GM12801 (cell line): ENCODE measurements around the gene PDCD4.

Experiments
- CTCF ChIP-seq: IDR thresholded peaks from one replicate; pipeline ENCODE4 v1.5.1; 2011; ENCODE audit warnings: control low read depth; ENCODE audit not compliant: insufficient read length; ENCODE audit errors: extremely low read depth

PDCD4 gene

DNA sequence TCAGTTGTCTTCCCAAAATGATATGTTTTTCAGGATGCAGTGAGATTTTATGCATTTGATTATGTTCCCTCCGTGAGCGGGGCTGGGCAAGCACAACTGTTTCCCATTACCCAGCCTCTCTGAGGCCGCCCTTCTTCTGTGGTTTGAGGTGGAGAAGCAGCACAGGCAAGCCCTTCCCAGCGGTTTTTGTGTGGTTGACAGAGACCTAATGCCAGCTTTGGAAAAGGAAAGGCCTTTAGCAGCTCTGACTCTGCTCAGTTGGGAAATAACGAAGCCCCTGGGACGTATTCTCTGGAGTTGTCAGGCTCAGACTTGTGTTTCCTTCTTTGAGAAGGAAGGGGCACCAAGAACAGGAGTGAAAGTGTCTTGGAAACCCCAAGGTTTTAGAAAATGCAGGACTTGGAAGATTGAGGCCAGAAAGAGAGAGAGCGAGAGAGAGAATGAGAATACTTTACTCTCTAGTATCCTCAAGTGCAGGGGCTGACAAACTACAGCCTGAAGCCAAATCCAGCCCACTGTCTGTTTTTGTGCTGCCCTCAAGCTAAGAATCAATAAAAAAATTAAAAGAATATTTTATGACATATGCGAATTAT, 20.6 kb upstream of the PDCD4 start:
- TF ChIP-seq CTCF = no peak

DNA sequence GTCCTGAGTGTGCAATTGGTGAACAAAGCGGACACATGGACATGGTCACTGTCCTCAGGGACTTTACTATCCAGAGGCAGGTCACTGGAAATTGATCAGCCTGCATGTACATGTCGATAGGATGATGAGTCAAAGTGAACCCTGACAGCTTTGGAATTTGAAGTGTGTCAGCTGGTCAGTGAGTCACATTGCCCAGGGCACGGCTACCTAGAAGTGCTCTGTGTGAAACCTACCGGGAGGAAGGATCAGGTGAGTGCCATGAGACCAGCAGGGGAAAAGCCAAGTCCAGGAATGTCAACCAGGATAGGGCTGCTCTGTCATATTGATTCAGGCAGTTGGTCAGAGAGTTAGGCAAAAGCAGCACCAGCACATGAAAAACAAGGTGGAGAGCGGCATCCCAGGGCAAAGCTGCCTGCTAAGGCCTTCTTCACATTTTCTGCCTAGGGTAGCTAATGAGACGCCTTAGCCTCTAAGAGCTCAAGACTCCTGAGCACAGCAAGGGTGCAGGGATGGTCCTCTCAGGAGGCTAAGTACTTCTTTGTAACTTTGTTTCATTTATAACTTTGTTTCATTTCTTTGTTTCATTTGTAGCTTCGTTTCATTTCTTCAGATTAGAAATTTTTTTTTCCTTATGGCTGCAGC, 19.4 kb upstream of the PDCD4 start:
- no peak for TF ChIP-seq CTCF

DNA sequence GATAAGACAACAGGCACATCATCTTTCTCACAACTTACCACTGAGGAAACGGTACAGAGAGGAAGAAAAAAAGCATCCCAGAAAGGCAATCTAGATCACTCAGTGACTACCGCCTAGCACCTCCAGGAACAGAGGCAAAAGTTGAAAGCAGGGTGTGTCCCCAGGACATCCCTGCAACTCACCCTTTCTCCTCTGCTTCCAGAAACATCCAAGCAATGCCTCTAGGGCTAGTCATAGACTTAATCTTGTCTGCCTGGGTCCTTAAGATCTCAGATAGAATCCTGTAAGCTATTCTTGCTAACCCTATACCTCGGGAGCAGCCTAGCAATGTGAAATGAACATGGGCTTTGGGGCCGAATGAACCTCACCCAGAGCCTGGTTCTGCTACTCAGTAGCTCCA, 18.8 kb upstream of the PDCD4 start:
- TF ChIP-seq CTCF = no peak

DNA sequence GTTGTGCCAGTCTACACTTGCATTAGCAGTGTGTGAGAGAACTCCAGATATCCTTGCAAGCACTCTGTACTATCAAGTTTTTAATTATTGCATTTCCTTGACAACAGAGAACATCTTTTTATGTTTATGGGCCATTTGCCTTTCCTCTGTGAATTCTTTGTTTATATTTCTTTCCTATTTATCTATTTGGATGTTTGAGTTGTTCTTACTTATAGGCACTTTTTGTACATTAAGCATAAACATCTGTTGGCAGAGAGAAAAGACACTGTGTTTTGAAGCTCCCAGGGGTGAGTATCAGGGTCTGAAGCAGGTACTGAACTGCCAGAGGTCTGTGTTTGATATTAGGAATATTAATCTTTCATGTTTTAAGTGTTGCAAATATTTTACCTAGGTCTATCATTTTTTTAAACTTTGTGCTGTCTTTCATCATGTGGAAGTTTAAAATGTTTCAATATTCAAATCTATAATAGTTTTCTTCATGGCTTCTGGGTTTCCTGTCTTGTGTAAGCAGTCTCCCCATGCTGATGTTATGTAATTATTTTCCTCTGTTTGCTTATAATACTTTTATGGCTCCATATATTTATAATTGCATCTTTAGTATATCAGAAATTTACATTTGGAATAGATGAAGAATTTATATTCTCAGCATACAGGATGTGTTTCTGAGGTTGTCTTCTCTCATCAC, 17.7 kb upstream of the PDCD4 start:
- TF ChIP-seq CTCF = no peak

DNA sequence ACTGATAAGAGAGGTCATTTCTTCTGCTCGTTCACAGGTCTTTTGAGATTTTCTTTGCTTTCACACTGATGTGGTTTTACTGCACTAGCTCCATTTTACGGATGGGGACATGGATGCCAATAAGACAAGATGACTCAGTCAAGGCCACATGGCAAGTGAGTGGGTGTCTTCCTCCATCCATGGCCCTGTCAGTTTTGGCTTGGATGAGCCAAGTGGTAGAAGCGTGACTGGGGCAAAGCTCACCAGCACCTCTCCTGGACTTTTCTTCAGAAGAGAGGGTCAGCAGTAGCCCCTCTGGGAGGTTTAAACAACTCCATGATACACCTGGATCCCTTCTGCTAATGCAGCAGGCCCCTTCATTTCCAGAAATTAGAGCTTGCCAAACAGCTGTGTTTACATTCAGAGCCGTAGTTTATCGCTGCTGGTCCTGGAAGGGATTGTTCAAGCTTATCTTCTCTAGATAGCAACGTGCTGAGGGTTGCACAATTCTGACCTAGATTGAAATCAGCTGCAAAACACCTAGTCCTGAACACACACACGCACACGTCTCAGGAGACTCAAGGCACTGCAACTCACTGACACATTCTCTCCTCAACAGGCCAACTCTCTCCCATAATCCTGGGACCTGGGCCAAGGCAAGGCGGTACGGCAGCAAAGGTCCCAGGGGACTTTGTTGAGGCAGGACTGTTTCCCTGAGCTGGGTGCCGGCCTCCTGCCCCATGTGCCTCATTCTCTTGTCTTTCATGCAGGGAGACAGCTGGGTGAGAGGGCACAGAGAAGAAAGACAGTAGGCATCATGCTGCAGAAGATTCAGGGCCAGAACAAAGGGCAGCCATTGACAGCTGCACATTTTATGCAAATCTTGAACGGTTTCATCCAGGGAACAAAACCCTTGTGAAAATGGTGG, 14.2 kb upstream of the PDCD4 start:
- TF ChIP-seq CTCF = no peak

DNA sequence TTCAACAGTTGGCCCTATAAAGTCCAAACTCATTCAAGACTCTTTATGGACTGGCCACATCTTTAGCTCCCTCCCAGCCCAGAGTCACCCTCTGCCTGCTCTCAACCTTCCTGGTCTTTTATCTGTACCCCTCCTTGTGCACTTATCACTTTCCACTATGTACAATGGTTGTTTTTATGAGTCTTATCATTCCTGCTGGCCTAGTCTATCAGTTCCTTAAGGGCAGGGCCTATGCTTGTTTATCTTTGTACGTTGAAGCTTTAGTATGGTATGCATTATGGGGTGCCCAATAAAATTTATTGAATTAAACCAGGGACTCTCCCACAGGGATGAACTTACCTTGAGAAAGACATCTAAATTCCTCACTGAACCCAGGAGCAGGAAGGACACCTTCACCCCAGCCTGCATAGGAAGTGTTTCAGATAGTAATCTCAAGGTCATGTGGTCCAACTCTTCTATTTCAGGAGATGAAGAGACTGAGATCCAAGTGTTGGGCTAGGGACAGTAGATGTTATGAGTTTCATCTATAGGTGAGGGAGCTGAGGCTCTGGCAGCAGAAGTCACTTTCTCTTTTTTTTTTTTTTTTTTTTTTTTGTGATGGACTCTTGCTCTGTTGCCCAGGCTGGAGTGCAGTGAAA, 13.3 kb upstream of the PDCD4 start:
- TF ChIP-seq CTCF = no peak
